HL-60/S4 (cell line): Measurements from ENCODE around the gene HSPBAP1.

Experiments used
- in situ Hi-C: fragments of 300-500 bp; cut with MboI; formaldehyde crosslinking; loops from 2 replicates; pipeline ENCODE4 v1.14.3; 2022; ENCODE audit warnings: low sequenced_read_pairs

HSPBAP1 gene, protein sequence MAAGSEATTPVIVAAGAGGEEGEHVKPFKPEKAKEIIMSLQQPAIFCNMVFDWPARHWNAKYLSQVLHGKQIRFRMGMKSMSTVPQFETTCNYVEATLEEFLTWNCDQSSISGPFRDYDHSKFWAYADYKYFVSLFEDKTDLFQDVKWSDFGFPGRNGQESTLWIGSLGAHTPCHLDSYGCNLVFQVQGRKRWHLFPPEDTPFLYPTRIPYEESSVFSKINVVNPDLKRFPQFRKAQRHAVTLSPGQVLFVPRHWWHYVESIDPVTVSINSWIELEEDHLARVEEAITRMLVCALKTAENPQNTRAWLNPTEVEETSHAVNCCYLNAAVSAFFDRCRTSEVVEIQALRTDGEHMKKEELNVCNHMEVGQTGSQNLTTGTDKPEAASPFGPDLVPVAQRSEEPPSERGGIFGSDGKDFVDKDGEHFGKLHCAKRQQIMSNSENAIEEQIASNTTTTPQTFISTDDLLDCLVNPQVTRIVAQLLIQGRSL

DNA sequence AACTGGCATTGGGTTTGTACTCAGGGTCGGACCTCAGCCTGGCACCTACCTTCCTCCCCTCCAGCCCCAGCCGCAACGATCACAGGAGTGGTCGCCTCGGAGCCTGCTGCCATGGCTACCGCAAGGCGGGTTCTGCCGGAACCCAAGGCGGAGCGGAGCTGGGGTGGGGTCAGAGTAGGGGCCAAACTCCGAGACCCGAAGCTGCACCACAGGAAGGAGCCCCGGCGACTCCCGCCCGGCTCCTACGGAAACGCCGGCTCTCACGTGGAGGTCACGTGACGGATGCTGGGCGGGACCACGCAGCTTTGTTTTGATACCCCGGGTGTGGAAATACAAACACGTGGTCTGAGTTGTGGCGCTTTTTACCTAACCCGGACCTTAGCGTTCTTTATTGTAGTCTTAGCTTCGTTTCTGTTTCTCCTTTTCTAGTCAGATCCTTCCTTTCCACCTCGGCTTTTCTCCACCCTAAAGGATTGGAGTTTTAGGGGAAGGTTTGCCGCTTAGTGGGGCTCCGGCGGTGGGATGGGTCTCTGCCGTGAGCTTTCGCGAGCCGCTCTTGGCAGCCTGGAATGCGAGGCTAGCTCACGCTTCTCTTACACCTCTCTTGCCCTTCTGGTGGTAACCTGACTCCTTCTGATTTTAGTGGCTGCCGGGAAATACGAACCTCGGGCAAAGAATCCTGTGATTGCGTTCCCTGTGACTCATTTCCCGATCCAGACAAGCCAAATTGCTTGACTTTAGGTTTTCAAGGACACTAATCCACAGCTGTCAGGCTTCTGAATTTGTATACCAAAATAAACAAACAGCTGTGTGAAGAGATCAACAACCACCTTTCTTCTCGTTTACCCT lies at the start of gene HSPBAP1:
Gene HSPBAP1 (minus strand): TSS at position 264 of the 849 bp plus-strand sequence. CDS start 151 bp downstream, at position 113.
- in situ Hi-C loops, result no loop called here

DNA sequence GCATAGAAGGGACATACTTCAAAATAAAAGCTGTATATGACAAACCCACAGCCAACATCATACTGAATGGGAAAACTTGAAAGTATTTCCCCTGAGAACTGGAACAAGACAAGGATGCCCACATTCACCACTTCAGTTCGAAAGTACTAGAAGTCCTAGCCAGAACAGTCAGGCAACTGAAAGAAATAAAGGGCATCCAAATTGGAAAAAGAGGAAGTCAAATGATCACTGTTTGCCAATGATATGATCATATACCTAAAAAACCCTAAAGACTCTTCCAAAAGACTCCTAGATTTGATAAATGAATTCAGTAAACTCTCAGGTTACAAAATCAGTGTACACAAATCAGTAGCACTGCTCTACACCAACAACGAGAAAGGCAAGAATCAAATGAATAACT lies 42.0 kb upstream of the HSPBAP1 start:
- in situ Hi-C loops, result no loop called here

DNA sequence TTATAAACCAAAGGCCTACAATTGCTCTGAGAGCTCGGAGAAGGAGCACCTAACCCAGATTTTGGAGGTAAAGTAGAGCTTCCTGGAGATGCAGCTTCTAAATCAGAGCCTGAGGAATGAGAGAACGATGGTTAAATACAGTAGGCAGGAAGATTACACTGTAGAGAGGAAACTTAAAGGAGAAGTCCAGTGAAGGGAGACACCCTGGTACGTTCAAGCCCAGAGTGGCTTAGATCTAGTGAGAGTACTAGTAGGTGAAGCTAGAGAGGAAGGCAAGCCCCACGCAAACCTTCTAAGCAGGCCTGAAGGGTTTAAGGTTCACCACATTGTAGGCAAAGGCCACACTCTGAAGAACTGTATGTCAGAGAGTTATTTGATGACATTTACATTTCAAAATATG lies 34.6 kb upstream of the HSPBAP1 start:
- in situ Hi-C loops, result no loop called here

DNA sequence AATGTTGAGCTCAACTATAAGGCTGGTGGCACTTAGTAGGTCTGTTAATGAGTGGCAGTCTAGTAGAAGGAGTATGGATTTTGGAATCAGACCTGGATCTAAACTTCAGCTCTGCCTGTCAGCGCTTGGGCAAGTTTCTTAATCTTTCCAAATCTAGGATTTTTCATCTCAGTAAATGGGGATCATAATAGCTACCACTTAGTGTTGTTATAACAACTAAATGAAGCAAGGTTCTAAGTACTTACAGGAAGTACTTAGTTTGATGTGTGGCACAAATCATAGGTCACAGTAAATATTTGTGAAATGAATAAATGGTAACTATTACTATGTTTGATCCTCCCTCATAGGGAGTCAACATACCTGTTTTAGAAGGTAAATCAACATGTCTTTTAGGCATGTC lies 32.6 kb upstream of the HSPBAP1 start:
- in situ Hi-C loops, result no loop called here

DNA sequence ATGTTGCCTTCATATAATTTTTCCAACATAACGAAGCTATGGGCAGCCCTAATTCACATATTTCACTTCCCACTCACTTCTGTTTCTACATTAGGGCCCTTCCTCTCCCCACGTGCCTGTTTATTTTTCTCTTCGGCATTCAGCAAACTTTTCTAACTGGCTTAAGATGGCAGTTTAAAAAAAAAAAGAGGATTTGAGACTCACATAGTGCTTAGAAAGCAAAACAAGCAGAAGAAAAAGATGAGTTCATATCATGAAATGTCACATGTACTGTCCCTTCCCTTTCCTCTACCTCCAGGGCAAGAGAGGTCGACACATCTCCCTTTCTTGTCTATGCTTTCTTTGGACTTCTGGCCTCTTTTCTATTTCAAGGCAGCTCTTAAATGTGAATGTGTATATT lies 31.8 kb upstream of the HSPBAP1 start:
- in situ Hi-C loops, result no loop called here

DNA sequence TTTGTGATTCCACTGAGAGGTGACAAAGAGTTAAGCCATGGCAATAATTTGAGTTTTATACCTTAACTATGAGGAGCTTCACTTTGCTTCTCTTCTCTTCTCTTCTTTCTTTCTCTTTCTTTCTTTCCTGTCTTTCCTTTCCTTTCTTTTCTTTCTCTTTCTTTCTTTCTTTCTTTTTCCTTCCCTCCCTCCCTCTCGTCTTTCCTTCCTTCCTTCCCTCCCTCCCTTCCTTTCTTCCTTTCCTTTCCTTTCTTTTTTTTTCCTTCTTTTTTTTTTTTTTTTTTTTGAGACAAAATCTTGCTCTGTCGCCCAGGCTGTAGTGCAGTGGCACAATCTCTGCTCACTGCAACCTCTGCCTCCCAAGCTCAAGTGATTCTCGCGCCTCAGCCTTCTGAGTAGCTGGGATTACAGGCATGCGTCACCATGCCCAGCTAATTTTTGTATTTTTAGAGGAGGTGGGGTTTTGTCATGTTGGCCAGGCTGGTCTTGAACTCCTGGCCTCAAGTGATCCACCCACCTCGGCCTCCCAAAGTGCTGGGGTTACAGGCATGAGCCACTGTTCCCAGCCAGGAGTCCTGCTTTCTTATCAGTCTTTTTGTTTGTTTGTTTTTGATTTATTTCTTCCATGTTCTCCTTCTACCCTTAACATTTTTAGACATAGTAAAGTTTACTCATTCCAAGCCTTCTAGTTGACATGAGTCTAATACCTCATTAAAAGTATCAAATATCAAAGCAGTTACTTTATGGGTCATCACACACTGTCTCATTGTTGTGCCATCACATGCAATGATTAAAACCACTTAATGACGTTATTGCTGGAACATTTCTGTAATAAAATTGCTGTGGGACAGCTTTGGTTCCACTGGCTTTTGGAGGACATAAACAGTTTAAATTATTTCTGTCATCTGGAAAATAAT lies 31.1 kb upstream of the HSPBAP1 start:
- in situ Hi-C loops, result no loop called here

DNA sequence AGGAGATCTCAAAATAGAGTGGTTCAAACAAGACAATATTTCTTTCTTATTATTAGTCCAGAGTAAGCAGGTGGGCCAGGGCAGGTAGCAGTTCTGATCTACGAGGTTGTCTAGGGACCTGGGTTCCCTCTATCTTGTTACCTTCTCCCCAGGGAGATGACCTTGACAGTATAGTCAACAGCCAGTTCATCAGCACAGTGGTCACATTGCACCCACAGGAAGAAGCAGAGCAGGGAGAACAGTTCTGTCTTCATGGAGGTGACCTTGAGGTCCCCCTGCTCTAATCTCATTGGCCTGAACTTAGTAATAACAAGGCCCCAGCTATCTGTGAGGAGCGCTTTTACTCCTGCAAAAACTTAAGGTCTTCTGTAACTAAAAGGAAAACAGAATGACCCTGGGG lies 23.0 kb upstream of the HSPBAP1 start:
- in situ Hi-C loops, result no loop called here

DNA sequence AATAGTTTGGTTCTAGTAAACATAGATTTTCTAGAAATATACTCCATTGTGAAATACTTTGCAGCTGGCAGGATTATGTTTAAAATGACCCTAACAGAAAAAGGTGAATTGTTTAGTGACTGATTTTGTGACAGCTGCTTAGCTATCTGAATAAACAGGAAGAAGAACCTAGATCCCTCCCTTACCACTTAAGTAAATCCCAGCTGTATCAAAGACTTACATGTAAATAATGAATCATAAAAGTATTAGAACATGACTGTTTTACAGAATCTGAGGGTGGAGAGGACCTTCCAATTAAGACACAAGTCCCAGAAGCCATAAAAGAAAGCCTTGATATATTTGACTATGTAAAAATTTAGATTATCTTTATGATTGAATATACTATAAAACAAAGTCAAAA lies 17.1 kb upstream of the HSPBAP1 start:
- in situ Hi-C loops, result no loop called here

DNA sequence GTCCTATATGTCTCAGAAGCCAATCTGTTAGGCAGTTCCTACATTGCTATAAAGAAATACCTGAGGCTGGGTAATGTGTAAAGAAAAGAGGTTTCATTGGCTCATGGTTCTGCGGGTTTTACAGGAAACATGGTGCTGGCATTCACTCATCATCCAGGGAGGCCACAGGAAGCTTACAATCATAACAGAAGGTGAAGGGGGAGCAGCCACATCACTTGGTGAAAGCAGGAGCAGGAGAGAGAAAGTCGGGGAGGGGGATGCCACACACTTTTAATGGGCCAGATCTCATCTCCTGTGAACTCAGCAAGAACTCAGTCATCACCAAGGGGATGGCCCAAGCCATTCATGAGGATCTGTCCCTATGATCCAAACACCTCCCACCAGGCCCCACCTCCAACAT lies 10.3 kb upstream of the HSPBAP1 start:
- in situ Hi-C loops, result no loop called here

DNA sequence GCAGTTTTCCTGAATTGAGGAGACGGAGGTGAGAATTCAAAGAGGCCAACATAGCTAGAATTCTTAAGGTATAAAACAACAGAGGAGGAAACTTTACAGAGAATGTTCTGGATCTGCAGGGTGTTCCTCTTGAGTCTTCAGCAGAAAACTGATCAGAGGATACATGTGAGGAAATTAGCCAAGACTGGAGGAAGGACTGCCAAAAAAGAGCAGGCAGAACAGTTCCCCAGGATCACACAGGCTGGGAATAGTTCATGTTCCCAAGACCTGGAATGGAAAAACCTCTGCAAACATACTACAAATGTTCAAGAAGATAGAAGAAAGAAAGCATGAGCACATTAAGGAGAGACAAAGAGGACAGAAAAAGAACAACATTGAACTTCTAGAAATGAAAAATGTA lies 8.7 kb upstream of the HSPBAP1 start:
- in situ Hi-C loops, result no loop called here

DNA sequence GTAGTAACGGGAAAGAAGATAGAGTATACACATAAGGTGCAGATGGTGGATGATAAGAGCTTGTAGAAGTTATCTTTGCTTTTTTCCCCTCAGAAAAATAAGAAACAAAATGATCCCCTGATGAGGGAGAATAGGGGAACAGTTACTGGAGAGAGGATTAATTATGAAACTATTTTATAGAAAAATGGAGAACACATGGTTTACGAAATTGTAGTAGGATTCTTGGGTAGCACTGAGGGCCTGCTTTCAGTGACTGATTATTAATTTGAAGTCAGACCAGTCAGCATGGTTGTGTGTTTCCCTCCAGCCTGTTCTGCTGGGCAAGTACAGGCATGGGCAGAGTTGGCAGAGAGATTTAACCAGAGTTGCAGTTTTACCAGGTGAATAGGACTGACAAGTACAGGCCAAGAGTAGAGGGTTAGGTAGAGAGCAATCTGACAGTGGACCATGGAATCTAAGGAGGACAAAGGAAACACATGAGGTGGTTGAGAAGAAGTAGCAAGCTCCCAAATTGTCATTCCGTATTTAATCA lies 7.1 kb upstream of the HSPBAP1 start:
- in situ Hi-C loops, result no loop called here

DNA sequence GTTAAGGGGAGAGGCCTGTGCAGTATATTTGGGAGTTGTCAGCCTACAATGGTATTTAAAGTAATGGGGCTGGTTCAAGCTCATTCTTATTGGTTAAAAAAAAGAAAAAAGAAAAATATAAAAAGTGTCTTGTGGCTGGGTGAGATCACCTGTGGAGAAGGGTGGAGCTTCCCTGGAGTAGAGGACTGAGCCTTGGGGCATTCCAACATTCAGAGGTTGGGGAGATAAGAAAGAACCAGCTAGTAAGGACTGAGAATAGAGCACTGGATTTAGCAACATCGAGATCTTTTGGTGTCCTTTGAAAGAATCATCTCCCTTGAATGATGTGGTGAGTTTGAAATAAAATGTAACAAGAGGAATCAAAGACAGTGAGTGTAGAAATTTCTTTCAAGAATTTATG lies 6.4 kb upstream of the HSPBAP1 start:
- in situ Hi-C loops, result no loop called here

DNA sequence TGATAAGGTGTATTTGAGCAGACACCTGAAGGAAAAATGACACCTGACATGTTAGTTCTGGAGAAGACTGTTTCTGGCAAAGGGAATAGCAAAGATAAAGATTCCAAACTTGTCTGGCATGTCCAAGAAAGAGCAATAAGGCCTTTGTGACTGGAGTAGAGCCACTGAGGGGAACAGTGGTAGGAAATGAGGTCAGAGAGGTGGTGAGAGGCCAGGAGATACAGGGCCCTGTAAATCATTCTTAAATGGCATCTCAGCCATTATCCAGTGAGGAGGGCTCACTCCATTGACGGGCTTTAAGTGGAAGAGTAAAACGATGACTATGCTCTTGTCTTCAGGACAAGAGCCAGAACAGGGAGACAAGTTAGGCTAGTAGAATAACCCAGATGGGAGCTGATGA lies 5.7 kb upstream of the HSPBAP1 start:
- in situ Hi-C loops, result no loop called here

DNA sequence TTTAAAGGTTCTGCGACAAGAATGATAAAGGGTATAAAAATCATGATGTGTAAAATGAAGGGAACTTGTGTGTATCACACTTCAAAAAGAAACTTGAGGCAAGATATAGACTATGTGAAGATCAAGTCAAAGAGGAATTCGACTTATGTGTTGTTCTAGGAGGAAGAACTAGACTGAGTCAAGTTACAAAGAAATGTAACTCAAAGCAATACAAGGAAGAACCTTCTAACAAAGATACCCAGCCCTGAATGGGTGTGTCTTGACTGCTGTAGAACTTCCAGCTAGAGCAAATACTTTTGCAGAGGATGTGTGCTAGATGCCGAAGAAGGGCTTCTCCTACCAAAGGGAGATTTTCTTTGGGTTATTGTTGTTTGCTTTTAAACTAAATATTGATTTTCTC lies 3.7 kb upstream of the HSPBAP1 start:
- in situ Hi-C loops, result no loop called here

DNA sequence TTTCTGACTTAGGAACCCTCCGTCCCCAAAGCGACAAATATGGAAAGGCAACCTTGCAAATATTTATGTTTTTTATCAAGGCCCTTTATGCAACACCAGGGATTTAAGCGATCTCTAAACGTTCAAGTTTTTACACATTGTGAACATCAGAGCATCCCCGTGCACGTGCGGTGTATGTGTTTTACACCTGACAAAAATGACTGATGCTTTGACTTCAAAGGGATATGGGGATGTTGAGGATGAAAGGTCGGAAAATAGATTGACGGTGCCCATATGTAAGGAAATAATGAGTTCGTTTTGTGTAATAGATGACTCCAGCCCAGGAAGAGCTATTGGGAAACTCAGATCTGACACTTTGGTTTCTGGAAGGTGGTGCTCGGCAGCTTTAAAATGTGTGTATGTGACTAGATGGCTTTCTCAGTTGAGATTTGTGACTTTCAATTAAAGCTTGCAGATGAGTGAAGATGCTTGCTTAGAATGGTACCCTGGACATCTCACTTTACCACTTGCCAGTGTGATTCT lies 2.1 kb upstream of the HSPBAP1 start:
- in situ Hi-C loops, result no loop called here

DNA sequence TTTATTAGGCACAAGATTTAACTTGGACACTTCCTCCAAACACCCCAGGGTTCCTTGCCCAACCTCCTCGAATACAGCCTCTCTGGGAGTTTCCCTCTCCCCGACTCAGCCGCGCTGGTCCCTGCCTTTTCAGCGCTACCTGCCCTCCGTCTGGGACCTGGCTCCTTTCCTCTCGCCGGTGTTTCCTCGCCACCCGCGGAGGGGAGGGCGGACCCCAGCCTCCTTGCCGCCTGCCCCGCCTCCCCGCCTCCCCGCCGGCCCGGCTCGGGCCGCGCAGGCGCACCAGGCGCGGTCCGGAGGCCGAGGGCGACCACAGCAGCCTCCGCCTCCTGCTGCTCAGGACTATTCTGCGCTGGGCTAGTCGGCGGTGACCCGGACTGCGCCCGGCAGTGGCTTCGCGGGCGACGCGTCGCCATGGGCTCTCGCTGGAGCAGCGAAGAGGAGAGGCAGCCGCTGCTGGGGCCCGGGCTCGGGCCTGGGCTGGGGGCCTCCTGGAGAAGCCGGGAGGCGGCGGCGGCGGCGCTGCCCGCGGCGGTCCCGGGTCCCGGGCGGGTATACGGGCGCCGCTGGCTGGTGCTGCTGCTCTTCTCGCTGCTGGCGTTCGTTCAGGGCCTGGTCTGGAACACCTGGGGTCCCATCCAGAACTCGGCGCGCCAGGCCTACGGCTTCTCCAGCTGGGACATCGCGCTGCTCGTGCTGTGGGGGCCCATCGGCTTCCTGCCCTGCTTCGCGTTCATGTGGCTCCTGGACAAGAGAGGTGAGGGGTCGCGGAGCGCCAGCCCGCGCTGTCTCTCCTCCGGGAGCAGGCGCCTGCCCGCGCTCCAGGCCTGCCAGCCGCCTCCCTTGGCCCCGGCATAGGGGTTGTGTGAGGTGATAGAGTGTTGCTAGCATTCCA lies 1.4 kb upstream of the HSPBAP1 start, which contains the start of gene SLC49A4:
Gene SLC49A4 (plus strand): TSS at position 291 of the 895 bp plus-strand sequence. CDS start 124 bp downstream, at position 415.
- in situ Hi-C loops, result no loop called here

DNA sequence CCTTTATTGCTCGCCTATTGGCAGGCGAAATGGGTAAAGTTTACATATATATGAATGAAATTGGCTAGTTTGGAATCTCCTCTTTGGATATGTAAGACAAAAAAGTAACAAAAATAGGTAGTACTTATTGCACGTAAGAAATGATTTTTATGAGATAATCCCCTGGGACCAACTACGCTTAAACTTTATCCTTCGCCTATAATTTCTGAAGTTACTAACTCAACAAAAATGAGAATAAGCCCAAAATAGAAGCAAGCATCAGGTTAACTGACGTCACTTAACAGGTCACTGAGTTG lies 800 bp upstream of the HSPBAP1 start:
- in situ Hi-C loops, result no loop called here

DNA sequence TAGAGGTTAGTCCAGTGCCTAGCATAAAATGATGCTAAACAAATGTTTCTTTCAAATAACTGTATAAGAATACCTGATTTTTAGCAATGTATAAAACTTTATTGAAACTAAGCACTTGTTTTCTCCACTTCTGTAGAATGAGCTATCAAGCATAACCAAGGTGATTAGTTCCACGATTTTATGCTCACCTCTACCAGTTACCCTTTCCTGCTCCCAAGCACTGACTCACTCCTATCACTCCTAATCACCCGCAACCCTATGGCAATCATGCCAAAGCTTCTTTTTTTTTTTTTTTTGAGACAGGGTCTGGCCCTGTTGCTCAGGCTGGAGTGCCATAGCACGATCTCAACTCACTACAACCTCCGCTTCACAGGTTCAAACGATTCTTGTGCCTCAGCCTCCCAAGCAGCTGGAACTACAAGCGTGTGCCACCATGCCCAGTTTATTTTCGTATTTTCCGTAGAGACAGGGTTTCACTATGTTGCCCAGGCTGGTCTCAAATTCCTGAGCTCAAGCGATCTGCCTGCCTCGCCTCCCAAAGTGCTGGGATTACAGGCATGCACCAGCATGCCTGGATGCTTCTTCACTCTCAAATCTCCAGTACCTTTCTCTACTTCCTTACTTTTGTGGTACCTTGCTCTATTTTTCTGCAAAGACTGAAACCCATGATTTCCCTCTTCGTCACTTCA lies 3.9 kb downstream of the HSPBAP1 start:
- in situ Hi-C loops, result no loop called here

DNA sequence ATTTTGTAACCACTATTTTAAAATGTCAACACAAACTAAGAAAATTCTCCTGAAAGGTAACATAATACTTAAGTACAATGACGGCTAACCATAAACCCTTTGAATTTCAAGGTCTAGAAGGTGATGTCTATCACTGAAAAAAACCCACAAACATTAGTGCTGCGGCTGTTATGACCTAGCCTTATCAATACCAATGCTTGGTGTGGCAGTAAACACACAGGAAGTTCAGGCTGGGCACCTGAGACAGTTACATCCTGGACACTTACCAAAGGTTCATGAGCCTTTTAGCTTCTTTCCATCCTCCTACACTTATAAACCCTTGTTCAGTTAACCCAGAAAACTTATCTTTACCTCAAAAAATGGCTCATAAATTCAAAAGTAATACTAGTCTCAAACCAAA lies 5.8 kb downstream of the HSPBAP1 start:
- in situ Hi-C loops, result no loop called here
